ENCODE results near the gene PRDX3. TPM values are rescaled to one million over a fixed set of nuclear protein-coding genes. Genes with fewer than 3 reads are reported as not detected.

Gene PRDX3
- total RNA-seq, 2 experiments from 2014 or later: 156 to 175 TPM

DNA sequence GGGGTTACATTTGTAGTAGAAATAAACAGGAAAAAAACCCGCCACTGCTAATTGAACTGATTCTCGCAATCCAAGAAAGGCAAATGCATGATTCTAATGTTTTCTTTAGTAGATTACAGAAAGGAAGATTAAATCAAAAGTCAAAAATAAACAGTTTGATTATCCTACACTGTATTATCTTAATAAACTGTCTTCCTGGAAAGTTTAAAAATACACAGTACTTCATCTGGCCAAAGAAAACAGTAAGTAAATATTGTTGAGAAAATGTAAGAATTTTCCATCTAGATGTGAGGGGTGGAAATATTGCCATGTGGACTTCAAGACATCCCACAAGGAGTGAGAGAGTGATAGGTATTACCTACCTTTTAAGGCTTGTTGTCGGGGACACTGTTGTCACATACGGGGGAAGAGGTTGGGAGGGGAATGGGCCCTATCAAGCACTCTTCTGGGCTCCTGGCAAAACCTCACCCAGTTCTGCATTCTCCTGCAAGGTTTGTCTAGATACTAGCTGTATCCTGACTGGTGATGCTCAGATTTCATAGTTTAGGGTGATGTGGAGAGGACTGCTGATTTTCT, 46.6 kb upstream of the PRDX3 start:
- Histone ChIP-seq H4K20me1 (ENCODE audit: insufficient read depth, low read length) (no peaks in the 10 kb centered on the region), H2AFZ (ENCODE audit: low read length) (no peak overlapping the region), H3K4me3 (ENCODE audit: low read depth, low read length, poor library complexity, severe bottlenecking) (no peak overlapping the region), H3K79me2 (ENCODE audit: insufficient read depth, low read depth, low read length) (no peaks in the 10 kb centered on the region), H3K4me2 (ENCODE audit: low read length) (no peak overlapping the region), H3K9me2 (ENCODE audit: insufficient read depth, low read length) (no peaks in the 10 kb centered on the region), H3K9me3 (ENCODE audit: low read length) (no peaks in the 10 kb centered on the region), H3K36me3 (ENCODE audit: insufficient read depth, low read length) (no peaks in the 10 kb centered on the region), H3K27ac (ENCODE audit: low read depth, low read length, poor library complexity, severe bottlenecking) (no peak overlapping the region), H3K4me1 (ENCODE audit: insufficient read depth, low read length, poor library complexity, severe bottlenecking) (no peaks in the 10 kb centered on the region)
- no TSS peak for BruUV-seq (replicated peaks)
- POLR2A ChIA-PET: interaction anchor here (0.7 kb wide), 1 partner anchor 84 kb away, joined by 3 read pairs; no protein-coding TSS in a partner anchor
- CTCF ChIA-PET (ENCODE audit: unreplicated experiment): no interaction called here
- intact Hi-C loops (cut with micrococcal nuclease; ENCODE audit: unreplicated experiment): no loop called here
- TF ChIP-seq EZH2phosphoT487 (IDR thresholded peaks at IDR 0.05; ENCODE audit: borderline replicate concordance, low read depth, low read length): no peak
- TF ChIP-seq, protein P1, sequence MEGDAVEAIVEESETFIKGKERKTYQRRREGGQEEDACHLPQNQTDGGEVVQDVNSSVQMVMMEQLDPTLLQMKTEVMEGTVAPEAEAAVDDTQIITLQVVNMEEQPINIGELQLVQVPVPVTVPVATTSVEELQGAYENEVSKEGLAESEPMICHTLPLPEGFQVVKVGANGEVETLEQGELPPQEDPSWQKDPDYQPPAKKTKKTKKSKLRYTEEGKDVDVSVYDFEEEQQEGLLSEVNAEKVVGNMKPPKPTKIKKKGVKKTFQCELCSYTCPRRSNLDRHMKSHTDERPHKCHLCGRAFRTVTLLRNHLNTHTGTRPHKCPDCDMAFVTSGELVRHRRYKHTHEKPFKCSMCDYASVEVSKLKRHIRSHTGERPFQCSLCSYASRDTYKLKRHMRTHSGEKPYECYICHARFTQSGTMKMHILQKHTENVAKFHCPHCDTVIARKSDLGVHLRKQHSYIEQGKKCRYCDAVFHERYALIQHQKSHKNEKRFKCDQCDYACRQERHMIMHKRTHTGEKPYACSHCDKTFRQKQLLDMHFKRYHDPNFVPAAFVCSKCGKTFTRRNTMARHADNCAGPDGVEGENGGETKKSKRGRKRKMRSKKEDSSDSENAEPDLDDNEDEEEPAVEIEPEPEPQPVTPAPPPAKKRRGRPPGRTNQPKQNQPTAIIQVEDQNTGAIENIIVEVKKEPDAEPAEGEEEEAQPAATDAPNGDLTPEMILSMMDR (conservative IDR thresholded peaks at IDR 0.05; ENCODE audit: low read length): no peak
- no peak for DNase-seq (ENCODE audit: low spot score)

DNA sequence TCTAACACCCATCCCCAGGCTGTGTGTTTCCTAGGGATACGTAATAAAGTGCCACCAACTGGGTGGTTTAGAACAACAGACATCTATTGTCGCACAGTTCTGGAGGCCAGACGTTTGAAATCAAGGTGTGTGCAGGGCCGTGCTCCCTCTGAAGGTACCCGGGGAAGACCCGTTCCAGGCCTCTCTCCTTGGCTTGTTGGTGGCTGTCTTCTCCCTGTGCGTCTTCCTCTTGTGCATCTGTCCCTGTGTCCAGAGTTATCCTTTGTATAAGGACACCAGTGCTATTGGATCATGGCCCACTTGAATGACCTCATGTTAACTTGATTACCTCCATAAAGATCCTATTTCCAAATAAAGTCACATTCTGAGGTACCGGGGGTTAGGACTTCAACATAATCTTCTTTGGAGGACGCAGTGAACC, 44.4 kb upstream of the PRDX3 start:
- Histone ChIP-seq H3K4me3 (ENCODE audit: low read depth, low read length, poor library complexity, severe bottlenecking) (no peak overlapping the region), H3K36me3 (ENCODE audit: insufficient read depth, low read length) (no peaks in the 10 kb centered on the region), H3K4me2 (ENCODE audit: low read length) (no peak overlapping the region), H3K9me2 (ENCODE audit: insufficient read depth, low read length) (no peaks in the 10 kb centered on the region), H3K27ac (ENCODE audit: low read depth, low read length, poor library complexity, severe bottlenecking) (no peak overlapping the region), H3K79me2 (ENCODE audit: insufficient read depth, low read depth, low read length) (no peaks in the 10 kb centered on the region), H3K9me3 (ENCODE audit: low read length) (no peaks in the 10 kb centered on the region), H2AFZ (ENCODE audit: low read length) (no peak overlapping the region), H4K20me1 (ENCODE audit: insufficient read depth, low read length) (no peaks in the 10 kb centered on the region), H3K4me1 (ENCODE audit: insufficient read depth, low read length, poor library complexity, severe bottlenecking) (no peaks in the 10 kb centered on the region)
- intact Hi-C loops (cut with micrococcal nuclease; ENCODE audit: unreplicated experiment): no loop called here
- BruUV-seq (replicated peaks): no TSS peak
- no peak for TF ChIP-seq EZH2phosphoT487 (IDR thresholded peaks at IDR 0.05; ENCODE audit: borderline replicate concordance, low read depth, low read length)
- TF ChIP-seq, protein P1 (conservative IDR thresholded peaks at IDR 0.05; ENCODE audit: low read length): no peak
- POLR2A ChIA-PET: interaction anchor here (1.2 to 1.5 kb wide), 2 partner anchors 9 to 25 kb away, joined by 3 to 5 read pairs; no protein-coding TSS in a partner anchor
- no peak for DNase-seq (ENCODE audit: low spot score)
- CTCF ChIA-PET (ENCODE audit: unreplicated experiment): no interaction called here

DNA sequence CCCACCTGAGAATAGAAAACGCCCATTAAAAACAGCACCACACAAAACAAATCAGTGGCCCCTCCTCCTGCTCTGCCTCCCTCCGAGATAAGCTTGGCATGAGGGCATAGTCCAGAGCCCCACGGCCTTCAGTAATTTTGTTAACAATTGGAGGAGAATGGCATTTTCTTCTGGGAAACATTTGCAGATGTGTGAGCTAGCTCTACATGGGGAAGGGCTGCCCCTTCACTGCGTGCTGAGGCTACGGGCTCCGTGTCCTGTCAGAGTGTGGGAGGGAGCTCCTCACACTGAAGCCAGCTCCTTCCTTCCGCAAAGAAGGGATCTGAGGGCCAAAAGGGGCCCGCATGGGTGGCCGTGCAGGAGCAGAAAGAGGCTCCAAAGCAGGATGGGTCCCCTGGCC, 43.9 kb upstream of the PRDX3 start:
- no peak overlapping the region for H3K27ac ChIP-seq (ENCODE audit: low read depth, low read length, poor library complexity, severe bottlenecking)
- TF ChIP-seq EZH2phosphoT487 (IDR thresholded peaks at IDR 0.05; ENCODE audit: borderline replicate concordance, low read depth, low read length): no peak
- TF ChIP-seq, protein P1 (conservative IDR thresholded peaks at IDR 0.05; ENCODE audit: low read length): no peak
- H3K9me2 ChIP-seq (ENCODE audit: insufficient read depth, low read length): no peaks in the 10 kb centered on the region
- no TSS peak for BruUV-seq (replicated peaks)
- ChIA-PET POLR2A (interaction anchor here (1.2 to 1.5 kb wide), 2 partner anchors 10 to 26 kb away, joined by 3 to 5 read pairs; no protein-coding TSS in a partner anchor), CTCF (ENCODE audit: unreplicated experiment) (no interaction called here)
- no peaks in the 10 kb centered on the region for H3K79me2 ChIP-seq (ENCODE audit: insufficient read depth, low read depth, low read length)
- no peak overlapping the region for H3K4me2 ChIP-seq (ENCODE audit: low read length)
- no peak for DNase-seq (ENCODE audit: low spot score)
- H3K4me1 ChIP-seq (ENCODE audit: insufficient read depth, low read length, poor library complexity, severe bottlenecking): no peaks in the 10 kb centered on the region
- H3K9me3 ChIP-seq (ENCODE audit: low read length): no peaks in the 10 kb centered on the region
- H3K4me3 ChIP-seq (ENCODE audit: low read depth, low read length, poor library complexity, severe bottlenecking): no peak overlapping the region
- no peaks in the 10 kb centered on the region for H4K20me1 ChIP-seq (ENCODE audit: insufficient read depth, low read length)
- intact Hi-C loops (cut with micrococcal nuclease; ENCODE audit: unreplicated experiment): no loop called here
- no peak overlapping the region for H2AFZ ChIP-seq (ENCODE audit: low read length)
- no peaks in the 10 kb centered on the region for H3K36me3 ChIP-seq (ENCODE audit: insufficient read depth, low read length)
